Measurements from ENCODE around the gene FOXP2.

GRCh38 chr7:114414156-114415063 is at the start of gene FOXP2:
- no peak for TF ChIP-seq CTCF (IDR thresholded peaks at IDR 0.05)
- TF ChIP-seq POLR2A (IDR thresholded peaks at IDR 0.05) = no peak
